Measurements from ENCODE around the gene CA4.
"Not testable (repeated sequence)": the region's sequence is repeated elsewhere in the genome, so short reads cannot be mapped to it uniquely, and the experiment has no call there.

Gene CA4

DNA sequence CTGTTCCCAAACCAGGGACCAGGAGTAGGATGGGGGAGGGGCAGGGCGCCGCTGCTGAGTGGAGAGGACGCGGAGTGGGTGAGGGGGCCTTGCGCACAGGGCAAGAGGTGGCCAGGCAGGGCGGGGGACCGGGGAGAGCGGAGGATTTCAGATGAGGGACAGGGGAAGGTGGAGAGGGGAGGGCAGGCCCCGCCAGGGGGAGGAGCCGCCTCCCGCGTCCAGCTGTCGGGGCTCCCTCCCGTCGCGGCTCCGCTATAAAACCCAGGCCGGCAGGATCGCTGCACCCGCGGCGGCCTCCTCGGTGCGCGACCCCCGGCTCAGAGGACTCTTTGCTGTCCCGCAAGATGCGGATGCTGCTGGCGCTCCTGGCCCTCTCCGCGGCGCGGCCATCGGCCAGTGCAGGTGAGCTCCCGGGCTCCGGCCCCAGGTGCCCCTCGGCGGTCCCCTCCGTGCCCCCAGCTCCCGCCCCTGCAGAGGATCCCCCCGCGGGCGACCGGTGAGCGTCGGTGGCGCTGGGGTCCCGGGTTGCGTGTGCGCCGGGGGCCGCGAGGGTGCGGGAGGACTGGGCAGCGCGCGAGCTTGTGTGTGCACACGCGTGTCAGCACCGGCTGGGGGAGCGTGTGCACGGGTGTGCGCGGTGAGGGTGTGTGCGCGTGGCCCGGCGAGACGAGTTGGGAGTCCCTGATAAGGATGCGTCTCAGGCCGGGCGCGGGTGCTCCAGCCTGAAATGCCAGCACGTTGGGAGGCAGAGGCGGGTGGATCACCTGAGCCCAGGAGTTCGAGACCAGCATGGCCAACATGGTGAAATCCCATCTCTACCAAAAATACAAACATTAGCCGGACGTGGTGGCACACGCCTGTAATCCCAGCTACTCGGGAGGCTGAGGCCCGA is at the start of gene CA4:
Gene CA4, plus strand, starts transcription at position 283 of the 892 bp plus-strand sequence. Its CDS starts 62 bp downstream, at position 345.
- no peak for DNase-seq (ENCODE audit: low read depth in 2 of 2, low spot score in 1 of 2)

- not testable (repeated sequence) for DNase-seq (ENCODE audit: low read depth in 2 of 2, low spot score in 1 of 2)
Observed at GRCh38 chr17:60100577-60100976, 49.2 kb upstream of the CA4 start.

GRCh38 chr17:60102015-60102631 is 47.6 kb upstream of the CA4 start:
- not testable (repeated sequence) for DNase-seq (ENCODE audit: low read depth in 2 of 2, low spot score in 1 of 2)

DNA sequence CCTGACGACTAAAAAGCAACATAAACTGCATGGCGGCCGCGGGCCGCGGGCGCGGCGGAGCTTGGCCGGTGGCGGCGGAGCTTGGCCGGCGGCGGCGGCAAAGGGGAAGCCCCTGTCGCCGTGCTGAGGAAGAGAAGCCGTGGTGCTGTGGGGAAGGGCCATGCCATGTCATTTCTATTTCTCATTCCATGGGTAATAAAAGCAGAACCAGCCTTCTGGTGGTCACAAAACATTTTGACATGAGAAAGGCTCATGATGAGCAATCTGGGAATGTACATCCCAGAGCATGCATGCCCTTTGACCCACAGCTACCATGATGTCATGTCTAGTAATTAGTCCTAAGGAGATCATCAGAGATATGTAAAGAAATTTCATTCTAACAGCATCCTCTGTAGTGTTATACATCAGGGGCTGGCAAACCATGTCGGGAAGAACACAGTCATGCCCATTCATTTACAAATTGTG is 47.1 kb upstream of the CA4 start:
- DNase-seq (ENCODE audit: low read depth in 2 of 2, low spot score in 1 of 2), result no peak

GRCh38 chr17:60103957-60104356 is 45.8 kb upstream of the CA4 start:
- no peak for DNase-seq (ENCODE audit: low read depth in 2 of 2, low spot score in 1 of 2)

DNA sequence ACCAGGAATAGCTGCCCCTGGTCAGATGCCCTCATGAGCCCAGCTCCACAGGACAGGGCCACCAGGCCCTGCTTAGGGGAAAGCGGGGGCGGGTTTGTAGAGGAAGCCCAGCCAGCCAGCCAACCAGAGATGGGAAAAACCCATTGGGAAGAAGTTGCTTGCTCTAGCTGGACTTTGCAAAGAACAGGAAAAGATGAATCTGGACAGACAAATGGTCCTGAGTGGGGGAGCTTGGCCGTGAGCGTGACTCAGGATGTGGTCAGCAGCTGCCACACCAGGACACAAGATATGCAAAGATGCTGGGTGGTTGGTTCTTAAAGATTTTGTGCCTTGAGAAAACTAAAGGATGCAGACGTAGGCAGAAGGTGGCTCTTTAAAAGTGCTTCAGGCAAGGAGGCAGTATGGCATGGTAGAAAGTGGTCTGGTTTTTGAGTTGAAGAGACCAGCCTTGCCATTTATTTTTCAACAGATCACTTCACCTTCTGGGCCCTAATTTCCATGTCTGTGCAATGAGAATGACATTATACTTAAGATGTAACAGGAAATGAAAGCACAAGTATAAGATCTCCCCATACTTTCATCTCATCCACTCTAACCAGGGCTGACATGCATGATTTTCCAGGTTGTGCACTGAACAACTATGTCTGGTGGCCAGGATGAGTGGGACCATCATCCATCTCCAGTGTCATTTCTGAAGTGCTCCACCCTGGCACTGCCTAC is 43.3 kb upstream of the CA4 start:
- DNase-seq (ENCODE audit: low read depth in 2 of 2, low spot score in 1 of 2), result no peak

DNA sequence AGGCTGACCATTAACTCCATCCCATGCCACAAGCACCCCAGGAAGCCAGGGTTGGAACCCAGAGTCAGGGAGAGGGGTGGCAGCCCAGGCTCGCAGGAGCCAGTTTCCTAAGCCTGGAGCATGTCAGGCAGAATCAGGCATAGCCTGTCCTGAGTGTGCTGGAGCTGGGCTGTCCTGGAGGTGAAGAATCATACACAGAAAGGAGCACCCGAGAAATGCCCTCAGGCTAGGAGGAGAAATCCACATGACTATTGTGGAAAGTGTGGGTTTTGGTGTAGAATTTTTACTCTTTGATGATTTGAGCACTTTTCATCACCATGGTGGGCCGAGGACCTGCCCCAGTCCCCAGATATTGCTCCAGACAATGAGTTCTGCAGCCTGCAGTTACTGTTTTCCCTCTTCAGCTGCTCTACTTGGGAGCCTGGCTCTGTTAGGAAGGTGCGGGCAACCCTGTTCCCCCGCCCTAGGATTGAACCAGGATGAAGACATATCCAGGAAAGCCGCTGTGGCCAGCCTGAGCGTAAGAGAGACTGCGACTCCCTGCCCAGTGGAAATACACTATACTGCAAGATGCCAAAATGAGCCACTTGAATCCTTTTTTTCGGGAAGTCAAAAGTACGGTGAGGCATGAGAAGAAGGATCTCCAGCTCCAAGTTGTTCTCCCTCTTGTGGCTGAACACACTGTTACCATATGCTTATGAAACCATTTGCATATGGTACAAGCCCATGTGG is 42.1 kb upstream of the CA4 start:
- no peak for DNase-seq (ENCODE audit: low read depth in 2 of 2, low spot score in 1 of 2)

DNA sequence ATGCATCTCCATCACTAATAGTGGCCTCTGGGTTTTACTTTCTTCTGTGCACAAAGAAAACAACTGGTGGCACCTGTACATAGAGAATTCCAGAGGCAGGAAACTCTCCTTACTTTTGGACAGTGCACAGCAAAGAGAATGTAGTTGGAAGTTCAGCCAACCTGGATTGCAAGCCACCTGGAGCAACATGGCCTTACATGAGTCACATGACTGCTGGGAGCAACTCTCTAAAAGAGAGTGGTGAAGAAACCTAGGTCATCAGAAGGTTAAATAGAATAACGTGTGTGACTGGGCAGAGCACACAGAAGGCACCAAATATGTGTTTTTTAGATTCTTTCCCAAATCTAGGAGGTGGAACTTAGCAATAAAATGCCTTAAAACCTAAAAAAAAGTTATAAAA is 41.5 kb upstream of the CA4 start:
- not testable (repeated sequence) for DNase-seq (ENCODE audit: low read depth in 2 of 2, low spot score in 1 of 2)

GRCh38 chr17:60108712-60109111 is 41.1 kb upstream of the CA4 start:
- no peak for DNase-seq (ENCODE audit: low read depth in 2 of 2, low spot score in 1 of 2)

DNA sequence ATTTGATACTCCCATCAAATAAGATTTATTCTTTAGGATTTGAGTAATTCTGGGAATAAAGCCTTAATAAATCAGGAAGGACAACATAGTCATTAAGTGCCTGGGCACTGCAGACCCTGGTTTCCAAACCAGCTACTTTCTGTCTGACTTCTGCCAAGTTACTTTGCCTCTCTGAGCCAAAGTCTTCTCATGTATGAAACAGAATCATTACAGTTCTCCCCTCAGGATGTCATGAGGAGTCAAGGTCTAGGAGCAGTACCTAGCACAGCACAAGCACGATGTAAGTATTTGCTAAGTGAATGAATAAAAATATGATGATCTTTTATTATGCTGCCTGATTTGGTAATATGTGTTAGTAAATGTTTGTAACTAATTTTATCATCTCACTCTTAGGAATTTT is 40.6 kb upstream of the CA4 start:
- no peak for DNase-seq (ENCODE audit: low read depth in 2 of 2, low spot score in 1 of 2)

DNA sequence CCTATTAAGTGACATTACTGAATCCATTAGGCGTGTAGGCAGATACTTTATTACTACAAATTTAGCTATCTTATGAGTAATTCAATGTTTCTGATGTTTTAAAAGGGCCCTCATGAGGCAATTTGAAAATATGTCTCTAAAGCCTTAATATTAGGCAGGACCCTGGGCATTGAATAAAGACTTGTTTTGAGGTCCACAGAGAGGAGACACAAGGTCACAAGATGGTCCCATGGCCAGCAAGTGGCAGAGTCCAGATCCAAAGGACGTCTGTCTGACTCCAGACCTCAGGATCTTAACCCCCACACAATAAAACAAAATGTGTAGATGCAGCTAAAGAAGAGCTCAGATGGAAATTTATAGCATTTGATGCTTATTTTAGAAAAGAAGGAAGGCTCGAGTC is 39.2 kb upstream of the CA4 start:
- DNase-seq (ENCODE audit: low read depth in 2 of 2, low spot score in 1 of 2), result no peak

DNA sequence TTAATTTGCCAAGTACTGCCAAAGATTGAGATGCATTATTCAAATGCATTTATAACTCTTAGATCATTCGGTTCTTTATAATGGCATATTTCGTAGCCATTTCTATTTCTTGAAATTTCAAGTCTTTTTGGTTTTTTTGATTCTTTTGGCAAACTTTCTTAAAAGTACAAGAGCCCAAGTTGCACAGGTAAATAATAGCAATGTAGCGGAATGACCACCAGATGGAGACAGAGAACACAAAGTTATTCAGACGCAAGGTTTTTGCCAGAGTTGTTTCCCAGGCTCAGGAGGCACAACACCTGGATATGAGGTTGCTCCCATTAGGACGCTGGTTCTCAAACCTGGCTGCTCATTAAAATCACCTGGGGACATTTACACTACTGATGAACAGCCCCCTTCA is 38.1 kb upstream of the CA4 start:
- DNase-seq (ENCODE audit: low read depth in 2 of 2, low spot score in 1 of 2), result not testable (repeated sequence)

- DNase-seq (ENCODE audit: low read depth in 2 of 2, low spot score in 1 of 2), result not testable (repeated sequence)
Observed at GRCh38 chr17:60115364-60115763, 34.4 kb upstream of the CA4 start.

DNA sequence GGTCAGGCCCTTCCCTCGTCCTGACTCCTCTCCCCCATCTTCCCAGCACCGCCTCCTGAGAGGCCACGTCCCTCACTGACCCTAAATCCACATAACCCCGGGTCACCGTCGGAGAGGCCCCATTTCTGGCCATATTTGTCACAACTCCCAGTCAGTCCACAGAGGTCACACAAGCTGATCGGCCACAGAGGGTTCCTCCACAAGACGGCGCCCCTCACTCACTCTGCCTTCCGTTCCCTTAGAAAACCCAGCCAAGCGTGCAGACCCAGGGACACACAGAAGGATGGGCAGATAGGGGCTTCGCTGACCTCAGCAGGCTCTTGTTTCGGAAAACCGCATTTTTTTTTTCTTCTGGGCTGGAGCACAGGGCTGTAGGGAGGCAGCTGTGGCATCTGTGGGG is 33.6 kb upstream of the CA4 start:
- not testable (repeated sequence) for DNase-seq (ENCODE audit: low read depth in 2 of 2, low spot score in 1 of 2)

- not testable (repeated sequence) for DNase-seq (ENCODE audit: low read depth in 2 of 2, low spot score in 1 of 2)
Observed at GRCh38 chr17:60119162-60119561, 30.6 kb upstream of the CA4 start.

- DNase-seq (ENCODE audit: low read depth in 2 of 2, low spot score in 1 of 2), result not testable (repeated sequence)
Observed at GRCh38 chr17:60119807-60120748, 29.7 kb upstream of the CA4 start.

DNA sequence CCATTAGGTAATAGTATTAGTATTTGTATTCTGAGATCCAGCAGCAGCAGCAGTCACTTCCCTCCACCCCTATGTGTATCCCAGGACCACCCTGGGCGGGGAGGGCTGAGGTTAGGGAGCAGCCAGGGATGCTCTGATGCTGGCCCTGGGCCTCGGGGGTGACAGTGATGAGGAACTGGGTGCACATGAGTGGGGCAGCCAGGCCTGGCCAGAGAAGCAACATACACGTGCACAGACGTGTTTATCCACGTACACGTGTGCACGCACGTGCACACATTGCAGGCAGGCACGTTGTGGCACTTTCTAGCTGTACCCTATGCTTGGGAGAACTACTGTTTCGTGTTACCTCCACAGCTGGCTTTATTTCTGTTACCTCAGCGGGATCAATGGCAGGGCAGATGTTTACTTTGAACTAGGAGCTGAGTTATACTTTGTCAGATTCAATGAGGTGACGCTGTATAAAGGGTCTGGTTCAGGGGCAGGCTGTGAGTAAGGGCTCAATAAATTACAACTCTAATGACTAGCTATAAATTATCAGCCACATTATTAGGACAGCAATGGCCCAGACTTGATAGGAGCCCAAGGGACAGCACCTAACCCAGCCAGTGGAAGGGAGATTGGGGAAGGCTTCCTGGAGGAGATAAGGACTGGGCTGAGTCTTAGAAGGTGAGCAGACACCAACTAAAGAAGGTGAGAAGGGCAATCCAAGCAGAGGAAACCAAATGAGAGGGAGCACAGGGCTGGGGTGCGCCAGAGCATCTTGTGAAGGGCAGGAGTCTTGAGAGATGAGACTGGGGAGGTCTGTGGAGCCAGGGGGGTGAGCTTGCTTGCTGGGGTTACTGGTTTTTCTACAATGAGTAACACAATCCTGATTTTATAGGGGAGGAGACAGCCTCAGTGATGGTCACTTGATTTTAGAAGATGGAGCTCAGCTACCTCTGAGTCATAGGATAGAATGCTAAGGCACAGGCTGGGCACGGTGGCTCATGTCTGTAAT is 22.4 kb upstream of the CA4 start:
- DNase-seq (ENCODE audit: low read depth in 2 of 2, low spot score in 1 of 2), result no peak

- no peak for DNase-seq (ENCODE audit: low read depth in 2 of 2, low spot score in 1 of 2)
Observed at GRCh38 chr17:60128171-60128859, 21.5 kb upstream of the CA4 start.
